ENCODE data around the gene POLDIP2. TPM values are rescaled to one million over a fixed set of nuclear protein-coding genes. Genes with fewer than 3 reads are reported as not detected.

The POLDIP2 gene
- total RNA-seq, 2 donors from 2014 or later: 69.0 to 72.1 TPM

GRCh38 chr17:28313841-28314240 lies 43.5 kb downstream of the POLDIP2 start:
- Mint-ChIP-seq H3K4me1 (peaks cover 17% of the 10 kb centered on the region), H3K27ac (no peak overlapping the region), H3K27me3 (ENCODE audit: insufficient read depth) (peaks cover 15% of the 10 kb centered on the region), H3K36me3 (ENCODE audit: low read depth) (no peaks in the 10 kb centered on the region), H3K9me3 (no peaks in the 10 kb centered on the region), H3K4me3 (no peak overlapping the region)
- Histone ChIP-seq H3K9me3 (ENCODE audit: control insufficient read depth, low read length) (no peaks in the 10 kb centered on the region), H3K27me3 (ENCODE audit: control insufficient read depth, insufficient read depth, low read length, poor library complexity, severe bottlenecking) (peaks cover 5% of the 10 kb centered on the region), H3K4me3 (ENCODE audit: low read length) (no peak overlapping the region), H3K9ac (ENCODE audit: extremely low read depth, low read length, poor library complexity, severe bottlenecking) (no peak overlapping the region), H3K36me3 (ENCODE audit: control insufficient read depth, insufficient read depth, low read length) (no peaks in the 10 kb centered on the region), H3K4me1 (ENCODE audit: control insufficient read depth, insufficient read depth, low read length) (no peaks in the 10 kb centered on the region), H3K27ac (ENCODE audit: low read depth, low read length) (no peak overlapping the region)
- no peak for TF ChIP-seq CTCF (conservative IDR thresholded peaks at IDR 0.05)
- 80 to 91% methylated on average over 1 to 2 of the region's 2 CpGs for WGBS, 2 experiments (ENCODE audit: insufficient coverage in 1 of 2, insufficient read length in 1 of 2)
- DNase-seq: no peak

DNA sequence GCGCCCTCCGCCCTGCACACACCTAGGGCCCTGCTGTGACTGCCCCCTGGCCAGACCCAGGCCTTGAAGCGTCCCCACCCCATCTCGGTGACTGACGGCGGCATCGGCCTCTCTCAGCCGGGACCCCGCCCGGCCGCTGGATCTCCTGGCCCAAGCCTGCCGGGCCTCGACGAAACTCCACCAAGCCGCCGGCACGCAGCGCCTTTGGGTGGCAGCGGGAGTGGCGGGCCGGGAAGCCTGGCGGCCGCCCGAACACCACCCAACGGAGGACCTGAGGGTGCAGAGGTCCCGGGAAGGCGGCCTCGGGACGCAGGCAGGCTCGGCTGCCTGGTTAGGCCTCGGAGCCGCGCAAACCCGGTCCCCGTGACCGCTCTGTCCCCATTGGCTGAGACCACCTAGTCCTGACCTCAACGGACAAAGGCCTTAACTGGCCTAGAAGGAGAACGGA lies 50.3 kb downstream of the POLDIP2 start:
- Histone ChIP-seq H3K27me3 (ENCODE audit: control insufficient read depth, insufficient read depth, low read length, poor library complexity, severe bottlenecking) (no peaks in the 10 kb centered on the region), H3K36me3 (ENCODE audit: control insufficient read depth, insufficient read depth, low read length) (no peaks in the 10 kb centered on the region), H3K9me3 (ENCODE audit: control insufficient read depth, low read length) (no peaks in the 10 kb centered on the region), H3K27ac (ENCODE audit: low read depth, low read length) (no peak overlapping the region), H3K4me3 (ENCODE audit: low read length) (no peak overlapping the region), H3K4me1 (ENCODE audit: control insufficient read depth, insufficient read depth, low read length) (no peaks in the 10 kb centered on the region), H3K9ac (ENCODE audit: extremely low read depth, low read length, poor library complexity, severe bottlenecking) (no peak overlapping the region)
- DNase-seq: peak; percentile 88
- no peak for TF ChIP-seq CTCF (conservative IDR thresholded peaks at IDR 0.05)
- Mint-ChIP-seq H3K9me3 (no peaks in the 10 kb centered on the region), H3K27me3 (ENCODE audit: insufficient read depth) (peaks cover 7% of the 10 kb centered on the region), H3K4me3 (no peak overlapping the region), H3K27ac (no peak overlapping the region), H3K4me1 (no peaks in the 10 kb centered on the region), H3K36me3 (ENCODE audit: low read depth) (no peaks in the 10 kb centered on the region)
- 95% methylated on average over 29 to 37 of the region's 38 CpGs for WGBS, 2 experiments (ENCODE audit: insufficient coverage in 1 of 2, insufficient read length in 1 of 2)

- Mint-ChIP-seq H3K36me3 (ENCODE audit: low read depth) (no peaks in the 10 kb centered on the region), H3K4me1 (no peaks in the 10 kb centered on the region), H3K27me3 (ENCODE audit: insufficient read depth) (peaks cover 4% of the 10 kb centered on the region), H3K4me3 (no peak overlapping the region), H3K27ac (no peak overlapping the region), H3K9me3 (no peaks in the 10 kb centered on the region)
- Histone ChIP-seq H3K9ac (ENCODE audit: extremely low read depth, low read length, poor library complexity, severe bottlenecking) (no peak overlapping the region), H3K27me3 (ENCODE audit: control insufficient read depth, insufficient read depth, low read length, poor library complexity, severe bottlenecking) (no peaks in the 10 kb centered on the region), H3K4me3 (ENCODE audit: low read length) (no peak overlapping the region), H3K36me3 (ENCODE audit: control insufficient read depth, insufficient read depth, low read length) (no peaks in the 10 kb centered on the region), H3K27ac (ENCODE audit: low read depth, low read length) (no peak overlapping the region), H3K4me1 (ENCODE audit: control insufficient read depth, insufficient read depth, low read length) (no peaks in the 10 kb centered on the region), H3K9me3 (ENCODE audit: control insufficient read depth, low read length) (no peaks in the 10 kb centered on the region)
- 95% methylated on average over 2 of the region's 3 CpGs for WGBS, 2 experiments (ENCODE audit: insufficient coverage in 1 of 2, insufficient read length in 1 of 2)
- no peak for TF ChIP-seq CTCF (conservative IDR thresholded peaks at IDR 0.05)
- no peak for DNase-seq
These were observed 58.9 kb downstream of the POLDIP2 start for GRCh38 chr17:28298449-28298848.

Small RNAs within 50 kb of the gene (microRNA-seq; reads per million reads assigned to microRNA genes)
- not detected for gene MIR4723 (ENCODE audit: borderline microRNAs expressed)

Other genes starting within 250 kb of the POLDIP2 start
- 10 to 100 TPM; 72.1 to 80.7 TPM for gene TMEM97, start 38.3 kb downstream of the POLDIP2 start, total RNA-seq
- 10 to 100 TPM; 28.9 to 34.3 TPM for gene IFT20, start 22.1 kb downstream of the POLDIP2 start, total RNA-seq
- gene TNFAIP1, start 21.8 kb downstream of the POLDIP2 start, total RNA-seq: 10 to 100 TPM; 29.9 to 36.1 TPM
- gene SEBOX, start 7.7 kb upstream of the POLDIP2 start, total RNA-seq: not detected
- 1 to 10 TPM; 2.5 to 6.7 TPM for gene VTN, start 12.8 kb upstream of the POLDIP2 start, total RNA-seq
- gene SARM1, start 14.2 kb upstream of the POLDIP2 start, total RNA-seq: 1 to 10 TPM; 1.3 to 2.0 TPM
- 10 to 100 TPM in 1 of 2 donors, 1 to 10 TPM in 1; 6.9 to 10.9 TPM for gene SLC46A1, start 48.7 kb upstream of the POLDIP2 start, total RNA-seq
- not detected for gene SLC13A2, start 116.1 kb upstream of the POLDIP2 start, total RNA-seq
- gene FOXN1, start 148.8 kb upstream of the POLDIP2 start, total RNA-seq: not detected
- gene UNC119, start 195.1 kb upstream of the POLDIP2 start, total RNA-seq: 10 to 100 TPM; 46.7 to 59.0 TPM
- gene PIGS, start 214.0 kb upstream of the POLDIP2 start, total RNA-seq: 10 to 100 TPM; 34.9 to 43.0 TPM
- 10 to 100 TPM; 12.3 to 14.1 TPM for gene ALDOC, start 219.4 kb upstream of the POLDIP2 start, total RNA-seq
- gene SPAG5, start 241.5 kb upstream of the POLDIP2 start, total RNA-seq: 100 to 1,000 TPM in 1 of 2 donors, 10 to 100 TPM in 1; 84.8 to 132 TPM